GM12878 (cell line): Measurements from ENCODE around the gene AGBL1. TPM values are rescaled to one million over a fixed set of nuclear protein-coding genes. Genes with fewer than 3 reads are reported as not detected.

Experiments used
- ATAC-seq: fragments of 200-7000 bp; cut with Tn5 transposase; 3 replicates; pipeline ENCODE4 v1.9.1; 2020; ENCODE audit warnings: mild to moderate bottlenecking, moderate library complexity
- BruUV-seq: library from RNA; stranded (reverse); fragments of 400-500 nt; replicated peaks from 2 replicates; lab custom pipeline; 2021; lab: Mats Ljungman, UMichigan
- CTCF ChIA-PET: fragments of 300-600 bp; sonication (Branson Sonifier 250); formaldehyde crosslinking; extraction: SDS; loops from one replicate; lab custom pipeline; 2021; ENCODE audit warnings: inconsistent platforms; lab: Yijun Ruan, JAX
- POLR2A ChIA-PET: fragments of 350-600 bp; formaldehyde crosslinking; extraction: SDS; loops from one replicate; lab custom pipeline; 2021; ENCODE audit warnings: inconsistent platforms; lab: Charles Lee
- RAD21 ChIA-PET: fragments of 300-600 bp; sonication (Branson Sonifier 250); formaldehyde crosslinking; loops from one replicate; lab custom pipeline; 2023; ENCODE audit warnings: antibody characterized with exemption; ENCODE audit not compliant: unreplicated experiment; lab: Charles Lee
- SMC1A ChIA-PET: fragments of 300-600 bp; sonication (Branson Sonifier 250); formaldehyde crosslinking; loops from one replicate; lab custom pipeline; 2023; ENCODE audit not compliant: unreplicated experiment, uncharacterized antibody; lab: Charles Lee
- DNase-seq: peaks from one replicate; pipeline ENCODE4 v3.0.0-alpha.2; 2011; ENCODE audit warnings: low read depth, low spot score
- FAIRE-seq: peaks from 3 replicates; lab custom pipeline; 2011; peaks lifted over from hg19 to GRCh38; lab: Jason Lieb, UNC
- H2AFZ ChIP-seq: 2 replicates; pipeline ENCODE4 v1.6.0; 2011; ENCODE audit warnings: low read depth, low read length, control low read depth; ENCODE audit not compliant: control insufficient read depth
- H3K27ac ChIP-seq: 2 replicates; pipeline ENCODE4 v1.5.1; 2011; ENCODE audit warnings: control low read depth; ENCODE audit not compliant: control insufficient read depth, insufficient read depth
- H3K27me3 ChIP-seq, 2 experiments: replicated peaks in 1 of 2; 2 replicates each; pipeline versions ENCODE4 v1.6.0 to v1.6.1; 2011; ENCODE audit warnings: low read length in 1 of 2; ENCODE audit not compliant: control insufficient read depth in 2 of 2, insufficient read depth in 2 of 2
- H3K36me3 ChIP-seq, 2 experiments: 2 replicates each; pipeline ENCODE4 v1.5.1; 2011; ENCODE audit warnings: low read length in 1 of 2; ENCODE audit not compliant: control insufficient read depth in 2 of 2, insufficient read depth in 2 of 2
- H3K4me1 ChIP-seq: 2 replicates; pipeline ENCODE4 v1.6.1; 2011; ENCODE audit warnings: mild to moderate bottlenecking, low read length, moderate library complexity, mixed read lengths; ENCODE audit not compliant: control insufficient read depth, insufficient read depth
- H3K4me2 ChIP-seq: 2 replicates; pipeline ENCODE4 v1.6.0; 2011; ENCODE audit warnings: control low read depth; ENCODE audit not compliant: control insufficient read depth, insufficient read depth
- H3K4me3 ChIP-seq: fragments of 200-600 bp; sonication (generic); 2 replicates; pipeline ENCODE4 v1.5.1; 2016
- H3K79me2 ChIP-seq: 2 replicates; pipeline ENCODE4 v1.6.0; 2011; ENCODE audit warnings: low read length; ENCODE audit not compliant: control insufficient read depth, insufficient read depth
- H3K9ac ChIP-seq: 2 replicates; pipeline ENCODE4 v1.8.0; 2011; ENCODE audit warnings: low read length, control low read depth, mixed read lengths; ENCODE audit not compliant: control insufficient read depth, insufficient read depth
- H3K9me3 ChIP-seq: replicated peaks from 3 replicates; pipeline ENCODE4 v1.5.1; 2011; ENCODE audit warnings: mild to moderate bottlenecking, low read length; ENCODE audit not compliant: control insufficient read depth, insufficient read depth
- H4K20me1 ChIP-seq: 2 replicates; pipeline ENCODE4 v1.6.0; 2011; ENCODE audit not compliant: control insufficient read depth, insufficient read depth
- ATF3 ChIP-seq: IDR thresholded peaks from 2 replicates; pipeline ENCODE4 v1.6.1; 2011; ENCODE audit warnings: low read depth, mild to moderate bottlenecking, low read length, moderate library complexity, borderline replicate concordance; ENCODE audit errors: extremely low read depth
- CBX3 ChIP-seq: fragments of 200-600 bp; sonication (generic); IDR thresholded peaks from 2 replicates; pipeline ENCODE4 v1.6.1; 2016; ENCODE audit warnings: low read depth, borderline replicate concordance
- GABPA ChIP-seq: IDR thresholded peaks from 2 replicates; pipeline ENCODE4 v1.6.1; 2014; ENCODE audit warnings: antibody characterized with exemption, low read depth, mild to moderate bottlenecking, inconsistent platforms
- HSF1 ChIP-seq: fragments of 150-350 bp; IDR thresholded peaks from 2 replicates; pipeline ENCODE4 v1.6.1; 2014; ENCODE audit warnings: mild to moderate bottlenecking, low read depth, low read length
- MAX ChIP-seq: IDR thresholded peaks from 2 replicates; pipeline ENCODE4 v1.6.1; 2012; ENCODE audit warnings: low read depth, low read length, improper control_type of control experiment
- MEF2A ChIP-seq: IDR thresholded peaks from 2 replicates; pipeline ENCODE4 v1.6.1; 2011; ENCODE audit warnings: low read depth, mild to moderate bottlenecking, low read length, moderate library complexity; ENCODE audit not compliant: insufficient read depth
- MTA3 ChIP-seq: IDR thresholded peaks from 2 replicates; pipeline ENCODE4 v1.6.1; 2012; ENCODE audit warnings: low read length, inconsistent platforms, borderline replicate concordance
- MXI1 ChIP-seq: fragments of 150-350 bp; IDR thresholded peaks from 2 replicates; pipeline ENCODE4 v1.6.1; 2011; ENCODE audit warnings: low read depth, mild to moderate bottlenecking, inconsistent platforms, low read length, improper control_type of control experiment
- MYB ChIP-seq: fragments of 150-350 bp; IDR thresholded peaks from 2 replicates; pipeline ENCODE4 v1.6.1; 2014; ENCODE audit warnings: mild to moderate bottlenecking, low read depth, low read length, borderline replicate concordance
- PAX5 ChIP-seq: IDR thresholded peaks from 2 replicates; pipeline ENCODE4 v1.6.1; 2011; ENCODE audit warnings: low read depth, low read length, borderline replicate concordance
- PAX8 ChIP-seq: fragments of 450-650 bp; IDR thresholded peaks from 2 replicates; pipeline ENCODE4 v1.6.1; 2017; ENCODE audit warnings: mild to moderate bottlenecking, moderate library complexity
- SREBF1 ChIP-seq: IDR thresholded peaks from 2 replicates; pipeline ENCODE4 v1.6.1; 2012; ENCODE audit warnings: mild to moderate bottlenecking, low read length
- SUPT20H ChIP-seq: IDR thresholded peaks from 2 replicates; pipeline ENCODE4 v1.6.1; 2011; ENCODE audit warnings: low read depth, mild to moderate bottlenecking, low read length, moderate library complexity, borderline replicate concordance; ENCODE audit not compliant: control insufficient read depth
- WGBS: methylation state at CpG from one replicate; pipeline ENCODE4 v1.1.6; 2016; ENCODE audit warnings: low lambda C conversion rate; ENCODE audit not compliant: insufficient replicate concordance, insufficient coverage; ENCODE audit errors: missing lambda C conversion rate; 5-methylcytosine and 5-hydroxymethylcytosine counted together
- in situ Hi-C: fragments of 300-500 bp; cut with MboI; formaldehyde crosslinking; loops from 9 replicates; pipeline ENCODE4 v1.14.3; 2018; ENCODE audit warnings: mixed read lengths
- intact Hi-C: fragments of 100-400 bp; cut with micrococcal nuclease; formaldehyde crosslinking; loops from one replicate; pipeline ENCODE4 v1.14.2; 2022; ENCODE audit not compliant: unreplicated experiment
- polyA plus RNA-seq, 11 experiments: library from polyadenylated mRNA; depleted of rRNA in 4 of 11; unstranded in 6 of 11; stranded (reverse) in 5 of 11; fragments of >200 nt; fragmentation: Nextera tagmentation in 4 of 11; fragmentation: Illumina TruSeq in 1 of 11; extraction: Ambion mirVana in 4 of 11; extraction: Trizol in 1 of 11; gene quantifications; 1 replicate in 1 of 11; 2 replicates in 10 of 11; pipeline versions ENCODE4 v1.2.1 to v1.2.3, GENCODE V29; 2011 to 2016; ENCODE audit warnings: inconsistent platforms in 2 of 11, missing spikeins in 2 of 11, low read depth in 1 of 11
- total RNA-seq, 4 experiments: library from RNA; depleted of rRNA in 3 of 4; stranded (reverse); fragments of >200 nt in 3 of 4; fragmentation: Illumina TruSeq in 1 of 4; extraction: Trizol in 1 of 4; gene quantifications; 2 replicates each; pipeline versions ENCODE4 v1.2.1 to v1.2.3, GENCODE V29; 2013 to 2021

Gene AGBL1
- total and polyA plus RNA-seq, 10 of the 15 experiments (the other 5 are each of a cell fraction or from before 2014, with no cell fraction given), result not detected

- WGBS, result 43% methylated on average over 3 of the region's 3 CpGs
- DNase-seq (no peak), ATAC-seq (no peak), FAIRE-seq (no peak)
- H3K27ac ChIP-seq, result no peak overlapping the region
- no peaks in the 10 kb centered on the region for H3K9me3 ChIP-seq
- ChIA-PET SMC1A (no interaction called here), RAD21 (no interaction called here), POLR2A (no interaction called here), CTCF (no interaction called here)
- no peak overlapping the region for H3K9ac ChIP-seq
- no peaks in the 10 kb centered on the region for H4K20me1 ChIP-seq
- H3K27me3 ChIP-seq, result no peaks in the 10 kb centered on the region
- no peaks in the 10 kb centered on the region for H3K79me2 ChIP-seq
- H3K4me3 ChIP-seq, result no peak overlapping the region
- H3K36me3 ChIP-seq, result no peaks in the 10 kb centered on the region
- no peak for TF ChIP-seq MYB
- no peak for TF ChIP-seq MAX
- TF ChIP-seq PAX5, result no peak
- no peak for TF ChIP-seq MTA3
- TF ChIP-seq SREBF1, result no peak
- TF ChIP-seq CBX3, result no peak
- no peak for TF ChIP-seq MEF2A
- TF ChIP-seq ATF3, result no peak
- no peak for TF ChIP-seq HSF1
- no peak for TF ChIP-seq GABPA
- no peak for TF ChIP-seq MXI1
- no peak for TF ChIP-seq PAX8
- no peak for TF ChIP-seq SUPT20H
- in situ Hi-C loops, result no loop called here
- no TSS peak for BruUV-seq
- intact Hi-C loops, result no loop called here
- no peaks in the 10 kb centered on the region for H3K4me1 ChIP-seq
- no peak overlapping the region for H2AFZ ChIP-seq
- H3K4me2 ChIP-seq, result no peak overlapping the region
Measured at GRCh38 chr15:86615816-86616215, 536.1 kb downstream of the AGBL1 start.
